ENCODE results near the gene ZNF862.

ZNF862 gene

GRCh38 chr7:149815661-149816266 is 22.4 kb upstream of the ZNF862 start:
- H3K4me3 ChIP-seq (ENCODE audit: low read depth, low read length), result no peak overlapping the region
- no peak for TF ChIP-seq CTCF (IDR thresholded peaks at IDR 0.05; ENCODE audit: borderline replicate concordance, insufficient read depth, low read depth, low read length)

GRCh38 chr7:149816267-149816751 is 21.9 kb upstream of the ZNF862 start:
- no peak for TF ChIP-seq CTCF (IDR thresholded peaks at IDR 0.05; ENCODE audit: borderline replicate concordance, insufficient read depth, low read depth, low read length)
- no peak overlapping the region for H3K4me3 ChIP-seq (ENCODE audit: low read depth, low read length)

DNA sequence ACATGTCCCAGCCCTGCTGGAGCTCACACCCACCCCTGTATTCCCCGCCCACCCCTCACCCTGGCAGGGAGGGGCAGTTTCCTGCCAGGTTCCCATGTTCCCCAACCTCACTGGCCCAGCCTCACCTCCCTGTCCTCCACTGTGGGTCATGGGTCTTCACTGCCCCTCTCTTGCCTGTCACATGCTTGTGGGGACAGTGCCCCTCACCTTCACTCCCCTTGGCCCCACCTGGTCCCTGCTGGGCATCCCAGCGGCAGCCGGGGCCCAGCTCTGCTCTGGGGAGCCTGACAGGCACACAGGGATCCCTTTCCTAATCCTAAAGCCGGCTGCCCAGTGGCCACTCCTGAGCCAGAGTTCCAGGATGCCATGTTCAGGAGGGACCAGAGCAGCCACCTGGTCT is 21.4 kb upstream of the ZNF862 start:
- TF ChIP-seq CTCF (IDR thresholded peaks at IDR 0.05; ENCODE audit: borderline replicate concordance, insufficient read depth, low read depth, low read length), result no peak
- H3K4me3 ChIP-seq (ENCODE audit: low read depth, low read length), result no peak overlapping the region

DNA sequence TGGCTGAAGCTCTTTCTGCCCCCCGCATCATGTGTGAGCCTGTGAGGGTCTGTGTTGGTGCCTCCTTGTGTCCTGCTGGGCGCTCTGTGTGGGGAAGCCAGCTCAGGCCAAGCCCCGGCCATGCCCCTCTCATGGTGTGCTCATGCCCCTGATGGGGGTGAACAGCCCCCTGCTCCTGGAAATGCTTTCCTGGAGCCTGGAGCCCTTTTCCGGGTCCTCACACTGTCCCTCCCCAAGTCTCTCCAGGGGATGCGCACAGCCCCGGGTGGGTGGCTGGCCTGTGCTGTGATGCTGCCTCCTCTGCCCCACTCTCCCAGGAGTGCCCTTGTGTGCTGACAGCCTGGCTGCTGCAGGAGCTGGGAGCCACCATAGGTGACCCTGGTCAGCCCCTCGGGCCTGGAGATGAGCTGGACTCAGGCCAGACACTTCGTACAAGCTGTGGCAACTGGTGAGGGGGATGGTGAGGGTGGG is 20.8 kb upstream of the ZNF862 start:
- no peak for TF ChIP-seq CTCF (IDR thresholded peaks at IDR 0.05; ENCODE audit: borderline replicate concordance, insufficient read depth, low read depth, low read length)
- H3K4me3 ChIP-seq (ENCODE audit: low read depth, low read length), result no peak overlapping the region

GRCh38 chr7:149817836-149818535 is 20.2 kb upstream of the ZNF862 start:
- no peak overlapping the region for H3K4me3 ChIP-seq (ENCODE audit: low read depth, low read length)
- no peak for TF ChIP-seq CTCF (IDR thresholded peaks at IDR 0.05; ENCODE audit: borderline replicate concordance, insufficient read depth, low read depth, low read length)

DNA sequence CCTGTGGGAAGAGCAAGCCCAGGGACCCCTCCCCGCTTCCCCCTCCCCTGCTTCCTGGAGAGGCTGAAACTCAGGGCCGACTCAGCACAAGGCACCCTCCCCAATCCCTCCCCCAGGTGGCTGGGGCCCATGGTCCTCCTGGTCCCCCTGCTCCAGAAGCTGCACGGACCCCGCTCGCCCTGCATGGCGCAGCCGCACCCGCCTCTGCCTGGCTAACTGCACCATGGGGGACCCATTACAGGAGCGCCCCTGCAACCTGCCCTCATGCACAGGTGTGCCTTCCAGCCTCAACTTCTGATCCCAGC is 19.7 kb upstream of the ZNF862 start:
- TF ChIP-seq CTCF (IDR thresholded peaks at IDR 0.05; ENCODE audit: borderline replicate concordance, insufficient read depth, low read depth, low read length), result no peak
- no peak overlapping the region for H3K4me3 ChIP-seq (ENCODE audit: low read depth, low read length)

All from GM12875 (cell line).